GM13977 (cell line): ENCODE results near the gene DDX31.

Experiments
- DNase-seq: peaks from one replicate; pipeline ENCODE4 v3.0.0; 2012; ENCODE audit warnings: low spot score
- in situ Hi-C: fragments of 300-500 bp; cut with MboI; formaldehyde crosslinking; loops from one replicate; pipeline ENCODE4 v1.12.0; 2022; ENCODE audit warnings: low sequenced_read_pairs, low pct_unique_long_range_greater_than_20kb, mixed read lengths, inconsistent platforms; ENCODE audit not compliant: unreplicated experiment
- TF ChIP-seq, protein P1 (sequence below): IDR thresholded peaks from 2 replicates; pipeline ENCODE4 v1.5.1; 2012; ENCODE audit warnings: mild to moderate bottlenecking, control low read depth; ENCODE audit not compliant: insufficient read depth; ENCODE audit errors: extremely low read depth, missing control alignments

DDX31 gene

GRCh38 chr9:132627594-132627993, 42.2 kb downstream of the DDX31 start:
- no peak for DNase-seq
- TF ChIP-seq, protein P1, sequence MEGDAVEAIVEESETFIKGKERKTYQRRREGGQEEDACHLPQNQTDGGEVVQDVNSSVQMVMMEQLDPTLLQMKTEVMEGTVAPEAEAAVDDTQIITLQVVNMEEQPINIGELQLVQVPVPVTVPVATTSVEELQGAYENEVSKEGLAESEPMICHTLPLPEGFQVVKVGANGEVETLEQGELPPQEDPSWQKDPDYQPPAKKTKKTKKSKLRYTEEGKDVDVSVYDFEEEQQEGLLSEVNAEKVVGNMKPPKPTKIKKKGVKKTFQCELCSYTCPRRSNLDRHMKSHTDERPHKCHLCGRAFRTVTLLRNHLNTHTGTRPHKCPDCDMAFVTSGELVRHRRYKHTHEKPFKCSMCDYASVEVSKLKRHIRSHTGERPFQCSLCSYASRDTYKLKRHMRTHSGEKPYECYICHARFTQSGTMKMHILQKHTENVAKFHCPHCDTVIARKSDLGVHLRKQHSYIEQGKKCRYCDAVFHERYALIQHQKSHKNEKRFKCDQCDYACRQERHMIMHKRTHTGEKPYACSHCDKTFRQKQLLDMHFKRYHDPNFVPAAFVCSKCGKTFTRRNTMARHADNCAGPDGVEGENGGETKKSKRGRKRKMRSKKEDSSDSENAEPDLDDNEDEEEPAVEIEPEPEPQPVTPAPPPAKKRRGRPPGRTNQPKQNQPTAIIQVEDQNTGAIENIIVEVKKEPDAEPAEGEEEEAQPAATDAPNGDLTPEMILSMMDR = no peak
- in situ Hi-C loops = no loop called here

DNA sequence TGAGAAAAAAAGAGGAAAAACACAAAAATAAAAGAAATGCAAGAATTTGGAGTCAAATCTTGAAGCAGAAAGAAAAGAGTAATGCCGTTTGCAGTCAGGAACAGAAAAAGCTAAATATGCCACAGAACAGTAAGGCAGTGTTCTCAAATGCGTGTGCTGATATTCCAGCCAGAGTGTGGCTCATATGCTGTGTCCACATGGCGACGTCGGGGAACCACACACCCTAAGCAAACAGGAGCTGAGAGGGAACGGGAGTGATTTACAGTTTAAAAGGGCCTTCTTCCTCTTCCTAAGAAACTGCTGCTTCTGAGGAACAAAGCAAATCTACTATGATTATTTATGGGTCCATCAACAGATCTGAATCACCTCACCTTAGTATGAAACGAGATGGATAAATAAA, 42.7 kb downstream of the DDX31 start:
- TF ChIP-seq, protein P1 = no peak
- no peak for DNase-seq
- in situ Hi-C loops = no loop called here

- no peak for DNase-seq
- TF ChIP-seq, protein P1 = no peak
- in situ Hi-C loops = no loop called here
These were observed 43.5 kb downstream of the DDX31 start for GRCh38 chr9:132626285-132626684.

GRCh38 chr9:132622159-132622558, 47.6 kb downstream of the DDX31 start:
- TF ChIP-seq, protein P1 = no peak
- no peak for DNase-seq
- in situ Hi-C loops = no loop called here

DNA sequence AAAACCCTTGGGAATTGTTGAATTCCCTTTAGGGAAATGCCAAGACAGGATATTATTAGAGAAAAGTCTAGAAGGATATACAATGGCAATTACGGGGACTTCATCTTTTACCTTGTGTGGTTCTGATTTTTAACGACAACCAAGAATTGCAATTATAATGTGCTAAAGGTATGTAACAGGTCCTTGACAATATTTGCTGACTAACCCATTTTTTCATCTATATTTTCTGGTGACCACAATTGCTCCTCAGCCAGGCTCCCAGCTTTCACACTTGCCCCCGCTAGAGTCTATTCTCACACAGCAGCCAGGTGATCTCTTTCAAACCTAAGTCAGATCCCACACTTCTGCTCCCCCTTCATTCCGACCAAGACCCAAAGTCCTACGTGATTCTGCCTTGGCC, 53.1 kb downstream of the DDX31 start:
- no peak for DNase-seq
- in situ Hi-C loops = no loop called here
- TF ChIP-seq, protein P1 = no peak

- DNase-seq = no peak
- TF ChIP-seq, protein P1 = no peak
These were observed 54.0 kb downstream of the DDX31 start for GRCh38 chr9:132615774-132616173.

GRCh38 chr9:132614324-132614723, 55.5 kb downstream of the DDX31 start:
- DNase-seq = no peak
- TF ChIP-seq, protein P1 = no peak
- in situ Hi-C loops = no loop called here

More at GRCh38 chr9:132615774-132616173, 54.0 kb downstream of the DDX31 start:
- in situ Hi-C loops = no loop called here
